Lung (tissue), 12 donors: ENCODE data around the gene CDC42SE2. TPM values are rescaled to one million over a fixed set of nuclear protein-coding genes. Genes with fewer than 3 reads are reported as not detected.

ENCODE experiments used
- ATAC-seq: fragments of 200-7000 bp; cut with Tn5 transposase; one replicate; pipeline ENCODE4 v1.9.1; 2020; ENCODE audit warnings: moderate number of reproducible peaks; ENCODE audit not compliant: insufficient read depth, low FRiP score
- DNase-seq, 3 donors: peaks; one replicate each; pipeline ENCODE4 v3.0.0-alpha.2; 2013 to 2017
- H3K27ac ChIP-seq, 2 donors: one replicate each; pipeline ENCODE4 v1.5.1; 2013; ENCODE audit warnings: mild to moderate bottlenecking in 2 of 2, moderate library complexity in 2 of 2, control low read depth in 1 of 2, inconsistent platforms in 1 of 2, low read depth in 1 of 2, low read length in 1 of 2
- H3K27me3 ChIP-seq, 3 donors: one replicate each; pipeline ENCODE4 v1.5.1; 2013; ENCODE audit warnings: low read length in 2 of 3; ENCODE audit not compliant: control insufficient read depth in 3 of 3, insufficient read depth in 3 of 3
- H3K36me3 ChIP-seq, 4 donors: one replicate each; pipeline ENCODE4 v1.5.1; 2013; ENCODE audit warnings: low read length in 4 of 4, mild to moderate bottlenecking in 1 of 4, moderate library complexity in 1 of 4; ENCODE audit not compliant: control insufficient read depth in 4 of 4, insufficient read depth in 4 of 4
- H3K4me1 ChIP-seq, 5 donors: one replicate each; pipeline ENCODE4 v1.5.1; 2013; ENCODE audit warnings: low read length in 5 of 5, mild to moderate bottlenecking in 2 of 5, moderate library complexity in 1 of 5; ENCODE audit not compliant: control insufficient read depth in 5 of 5, insufficient read depth in 5 of 5
- H3K4me3 ChIP-seq: one replicate; pipeline ENCODE4 v1.5.1; 2013; ENCODE audit warnings: mild to moderate bottlenecking, control low read depth, moderate library complexity
- H3K9ac ChIP-seq, 2 donors: one replicate each; pipeline ENCODE4 v1.5.1; 2013; ENCODE audit warnings: low read length in 2 of 2, control low read depth in 1 of 2; ENCODE audit not compliant: insufficient read depth in 1 of 2
- H3K9me3 ChIP-seq, 4 donors: one replicate each; pipeline ENCODE4 v1.5.1; 2013; ENCODE audit warnings: low read length in 3 of 4, mild to moderate bottlenecking in 1 of 4, moderate library complexity in 1 of 4; ENCODE audit not compliant: control insufficient read depth in 4 of 4, insufficient read depth in 3 of 4
- WGBS, 2 donors: extraction: QIAGEN DNeasy Blood & Tissue Kit; methylation state at CpG; one replicate each; pipeline ENCODE4 v1.1.7; 2013; 5-methylcytosine and 5-hydroxymethylcytosine counted together
- polyA plus RNA-seq, 2 donors: library from polyadenylated mRNA; stranded (reverse); fragments of 200-250 nt; gene quantifications; one replicate each; pipeline ENCODE4 v1.2.1, GENCODE V29; 2013
- total RNA-seq, 2 donors: library from RNA; depleted of rRNA in 1 of 2; stranded (reverse); fragments of >200 nt in 1 of 2; gene quantifications; one replicate each; pipeline ENCODE4 v1.2.1, GENCODE V29; 2014 to 2021
- TF ChIP-seq, protein P1 (sequence below): IDR thresholded peaks from 2 replicates; pipeline ENCODE4 v1.5.1; 2012; ENCODE audit warnings: mild to moderate bottlenecking; ENCODE audit errors: control extremely low read depth, extremely low read depth
- donor health status: control.
- donor health status: control.
- donor health status: Bipolar disorder and iron deficiency.
- donor health status: healthy.
- donor health status: DM: yes; HTN: yes; CAD: no.

CDC42SE2 gene
- total and polyA plus RNA-seq, 4 donors: 18.1 to 58.9 (median 28.4) TPM

DNA sequence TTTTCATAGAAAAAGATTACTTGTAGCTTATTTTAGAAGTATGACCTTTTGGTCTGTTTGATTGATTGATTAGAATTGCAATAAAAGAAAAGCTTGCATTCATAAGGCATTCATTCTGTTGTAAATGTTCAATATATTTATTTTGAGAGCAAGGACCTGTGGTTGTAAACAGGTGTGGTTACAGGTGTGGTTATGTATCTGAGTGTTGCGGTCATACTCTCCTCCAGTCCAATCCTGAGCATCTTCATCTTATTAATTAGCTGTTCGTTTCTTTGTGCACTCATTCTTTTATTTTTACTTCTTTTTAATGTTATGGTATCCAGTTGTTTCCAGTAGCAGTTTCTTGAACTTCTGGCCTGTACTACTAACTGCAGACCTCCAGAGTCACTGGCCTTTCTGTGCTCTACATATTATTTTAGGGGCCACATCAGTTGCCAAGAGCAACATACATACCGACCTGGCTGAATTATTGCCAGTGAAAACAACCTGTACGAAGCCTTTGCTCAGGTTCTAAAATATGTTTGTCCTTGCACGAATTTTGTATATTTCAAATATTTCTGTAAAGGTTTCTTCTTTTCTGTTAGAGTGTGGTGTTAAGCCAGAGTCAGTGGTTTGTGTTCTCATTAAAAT is 128.7 kb downstream of the CDC42SE2 start:
- H3K4me1 ChIP-seq: peaks cover 0 to 3% (median 0%) of the 10 kb centered on the region in 5 donors
- ATAC-seq (no peak), DNase-seq (no peak)
- TF ChIP-seq, protein P1, sequence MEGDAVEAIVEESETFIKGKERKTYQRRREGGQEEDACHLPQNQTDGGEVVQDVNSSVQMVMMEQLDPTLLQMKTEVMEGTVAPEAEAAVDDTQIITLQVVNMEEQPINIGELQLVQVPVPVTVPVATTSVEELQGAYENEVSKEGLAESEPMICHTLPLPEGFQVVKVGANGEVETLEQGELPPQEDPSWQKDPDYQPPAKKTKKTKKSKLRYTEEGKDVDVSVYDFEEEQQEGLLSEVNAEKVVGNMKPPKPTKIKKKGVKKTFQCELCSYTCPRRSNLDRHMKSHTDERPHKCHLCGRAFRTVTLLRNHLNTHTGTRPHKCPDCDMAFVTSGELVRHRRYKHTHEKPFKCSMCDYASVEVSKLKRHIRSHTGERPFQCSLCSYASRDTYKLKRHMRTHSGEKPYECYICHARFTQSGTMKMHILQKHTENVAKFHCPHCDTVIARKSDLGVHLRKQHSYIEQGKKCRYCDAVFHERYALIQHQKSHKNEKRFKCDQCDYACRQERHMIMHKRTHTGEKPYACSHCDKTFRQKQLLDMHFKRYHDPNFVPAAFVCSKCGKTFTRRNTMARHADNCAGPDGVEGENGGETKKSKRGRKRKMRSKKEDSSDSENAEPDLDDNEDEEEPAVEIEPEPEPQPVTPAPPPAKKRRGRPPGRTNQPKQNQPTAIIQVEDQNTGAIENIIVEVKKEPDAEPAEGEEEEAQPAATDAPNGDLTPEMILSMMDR: no peak
- H3K27me3 ChIP-seq: no peaks in the 10 kb centered on the region
- no peak overlapping the region for H3K27ac ChIP-seq
- 82 to 93% methylated on average over 5 of the region's 5 CpGs for WGBS, 2 donors
- H3K9me3 ChIP-seq: no peaks in the 10 kb centered on the region
- no peak overlapping the region for H3K4me3 ChIP-seq
- H3K36me3 ChIP-seq: peaks cover 6 to 21% (median 11%) of the 10 kb centered on the region in 4 donors
- no peak overlapping the region for H3K9ac ChIP-seq

DNA sequence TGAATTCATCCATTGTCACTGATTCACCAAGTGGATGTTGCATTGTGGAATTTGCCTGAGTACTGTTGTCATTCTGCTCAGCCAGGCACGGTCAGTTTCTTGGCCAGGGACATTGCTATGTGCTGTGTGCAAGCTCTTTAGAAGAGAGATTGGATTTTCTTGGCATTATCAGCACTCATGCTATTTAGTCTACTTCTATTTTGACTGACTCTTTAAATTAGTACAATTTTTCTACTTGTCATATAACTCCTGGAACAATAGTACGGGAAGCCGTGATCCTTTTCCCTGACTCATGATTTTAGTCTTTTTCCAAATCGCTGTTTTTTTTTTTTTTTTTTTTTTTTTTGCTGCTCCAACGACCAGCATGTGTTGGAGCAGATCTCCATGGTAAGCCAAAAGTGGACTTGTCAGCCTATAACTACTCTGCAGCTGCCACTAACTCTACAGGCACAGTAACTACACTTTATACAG is 129.7 kb downstream of the CDC42SE2 start:
- no peak overlapping the region for H3K4me3 ChIP-seq
- ATAC-seq: no peak
- H3K9ac ChIP-seq: no peak overlapping the region
- H3K27me3 ChIP-seq: no peaks in the 10 kb centered on the region
- no peaks in the 10 kb centered on the region for H3K9me3 ChIP-seq
- peak in 1 of 3 donors; percentile 11 for DNase-seq
- whole genome bisulfite sequencing, 2 donors: 71 to 78% methylated on average over 5 of the region's 5 CpGs
- peaks cover 0 to 3% (median 0%) of the 10 kb centered on the region in 5 donors for H3K4me1 ChIP-seq
- peaks cover 6 to 22% (median 11%) of the 10 kb centered on the region in 4 donors for H3K36me3 ChIP-seq
- H3K27ac ChIP-seq: no peak overlapping the region
- TF ChIP-seq, protein P1: no peak

DNA sequence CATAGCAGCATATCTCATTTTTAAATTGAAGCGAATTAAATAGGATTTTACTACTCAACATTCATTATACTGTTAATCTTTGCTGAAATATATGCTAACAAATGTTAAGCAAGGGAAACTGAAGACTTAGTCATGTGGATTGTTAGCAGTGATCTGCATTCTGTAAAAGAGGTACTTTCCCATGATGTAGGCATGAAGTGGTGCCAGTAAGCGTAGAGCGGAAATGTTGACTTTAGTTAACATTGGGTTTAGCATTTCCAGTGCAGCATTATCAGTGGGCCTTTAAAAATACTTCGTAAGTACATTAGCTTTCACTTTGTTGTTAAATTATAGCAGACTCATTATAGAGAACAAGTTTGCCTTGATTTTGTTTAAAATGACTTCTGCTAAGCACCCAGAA is 130.3 kb downstream of the CDC42SE2 start:
- ATAC-seq: peak; percentile 60
- no peak overlapping the region for H3K4me3 ChIP-seq
- H3K36me3 ChIP-seq: peaks cover 6 to 24% (median 11%) of the 10 kb centered on the region in 4 donors
- no peaks in the 10 kb centered on the region for H3K27me3 ChIP-seq
- 57 to 82% methylated on average over 4 of the region's 4 CpGs for WGBS, 2 donors
- TF ChIP-seq, protein P1: no peak
- no peaks in the 10 kb centered on the region for H3K9me3 ChIP-seq
- no peak overlapping the region for H3K27ac ChIP-seq
- peak in 2 of 3 donors; percentile 40 to 75 for DNase-seq
- no peak overlapping the region for H3K9ac ChIP-seq
- H3K4me1 ChIP-seq: peaks cover 0 to 3% (median under 1%) of the 10 kb centered on the region in 5 donors
